Activated CD8-positive, alpha-beta memory T cell treated with anti-CD3 and anti-CD28 coated beads for 36 hours (primary cell): ENCODE results near the gene ERC2. TPM values are rescaled to one million over a fixed set of nuclear protein-coding genes. Genes with fewer than 3 reads are reported as not detected.

Source experiments
- CTCF ChIA-PET: fragments of 350-600 bp; sonication (Branson Sonifier 250); formaldehyde crosslinking; loops from one replicate; lab custom pipeline; 2021; ENCODE audit warnings: antibody characterized with exemption; lab: Charles Lee
- POLR2A ChIA-PET: fragments of 350-600 bp; sonication (Branson Sonifier 250); formaldehyde crosslinking; loops from one replicate; lab custom pipeline; 2021; ENCODE audit warnings: antibody characterized with exemption; lab: Charles Lee
- total RNA-seq, 2 experiments: library from RNA; stranded (reverse); gene quantifications; one replicate each; pipeline ENCODE4 v1.2.3, GENCODE V29; 2021

The ERC2 gene
- total RNA-seq, 2 experiments from 2014 or later = not detected

GRCh38 chr3:56373386-56373785 lies 94.9 kb downstream of the ERC2 start:
- ChIA-PET POLR2A (no interaction called here), CTCF (no interaction called here)

- ChIA-PET POLR2A (no interaction called here), CTCF (no interaction called here)
These were observed 97.1 kb downstream of the ERC2 start for GRCh38 chr3:56370991-56371775.

- POLR2A ChIA-PET = no interaction called here
- CTCF ChIA-PET = no interaction called here
These were observed 98.4 kb downstream of the ERC2 start for GRCh38 chr3:56369914-56370313.

DNA sequence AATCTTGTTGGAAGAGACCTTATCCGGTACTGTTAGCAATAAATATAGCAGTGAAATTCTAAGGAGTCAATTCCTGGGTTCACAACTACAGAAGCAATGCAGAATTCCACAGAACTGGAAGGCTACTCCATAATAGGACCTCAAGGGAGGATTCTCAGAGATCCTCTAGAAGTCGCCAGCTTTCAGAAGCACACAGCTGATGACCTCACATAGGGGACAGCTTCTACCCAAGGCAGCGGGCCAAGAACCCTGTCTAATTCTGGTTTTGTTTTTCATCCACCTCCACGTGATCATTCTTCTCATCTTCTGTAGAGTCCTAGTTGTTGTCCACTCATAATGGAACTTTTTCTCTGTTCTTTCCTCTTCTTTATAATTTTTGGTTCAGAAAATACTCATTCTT lies 99.4 kb downstream of the ERC2 start:
- CTCF ChIA-PET = no interaction called here
- POLR2A ChIA-PET = no interaction called here

GRCh38 chr3:56366641-56367162 lies 101.6 kb downstream of the ERC2 start:
- POLR2A ChIA-PET = no interaction called here
- CTCF ChIA-PET = no interaction called here

- POLR2A ChIA-PET = no interaction called here
These were observed 102.2 kb downstream of the ERC2 start for GRCh38 chr3:56365905-56366640.

GRCh38 chr3:56364665-56365064 lies 103.6 kb downstream of the ERC2 start:
- CTCF ChIA-PET = no interaction called here

More at GRCh38 chr3:56365905-56366640, 102.2 kb downstream of the ERC2 start:
- CTCF ChIA-PET = no interaction called here

DNA sequence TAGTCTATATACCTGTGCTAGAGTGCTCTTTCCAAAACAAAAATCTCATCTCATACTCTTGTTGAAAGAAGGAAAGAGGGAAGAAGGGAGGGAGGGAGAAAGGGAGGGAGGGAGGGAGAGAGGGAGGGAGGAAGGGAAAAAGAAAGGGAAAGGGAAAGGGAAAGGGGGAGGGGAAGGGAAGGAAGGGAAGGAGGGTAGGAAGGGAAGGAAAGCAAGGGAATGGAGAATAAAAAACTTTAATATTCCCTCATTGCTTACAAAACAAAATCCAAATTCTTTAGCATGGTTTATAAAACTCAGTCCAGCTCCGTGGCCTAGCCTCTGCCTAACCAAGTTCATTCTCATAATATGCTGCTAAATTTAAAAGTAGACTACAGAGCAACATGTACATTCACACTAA lies 104.5 kb downstream of the ERC2 start:
- ChIA-PET POLR2A (no interaction called here), CTCF (no interaction called here)

More at GRCh38 chr3:56364665-56365064, 103.6 kb downstream of the ERC2 start:
- POLR2A ChIA-PET = no interaction called here

DNA sequence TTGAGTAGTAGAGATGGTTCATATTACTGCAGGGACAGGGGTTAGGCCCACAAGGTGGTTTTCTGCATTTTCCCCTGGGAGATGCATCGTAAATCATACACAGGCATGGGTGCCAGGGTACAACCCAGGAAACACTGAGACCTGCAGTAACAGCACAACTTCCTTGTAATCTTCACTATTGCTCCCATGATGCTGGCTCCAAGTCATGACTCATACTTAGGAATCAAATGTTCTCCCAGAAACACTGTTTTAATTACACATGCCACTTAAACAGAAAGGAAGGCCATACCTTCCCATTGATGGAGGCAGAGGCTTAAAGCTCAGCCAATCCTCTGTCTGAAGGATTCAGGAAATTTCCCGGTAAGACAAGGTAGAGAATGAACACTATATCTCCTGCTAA lies 106.5 kb downstream of the ERC2 start:
- CTCF ChIA-PET = no interaction called here

DNA sequence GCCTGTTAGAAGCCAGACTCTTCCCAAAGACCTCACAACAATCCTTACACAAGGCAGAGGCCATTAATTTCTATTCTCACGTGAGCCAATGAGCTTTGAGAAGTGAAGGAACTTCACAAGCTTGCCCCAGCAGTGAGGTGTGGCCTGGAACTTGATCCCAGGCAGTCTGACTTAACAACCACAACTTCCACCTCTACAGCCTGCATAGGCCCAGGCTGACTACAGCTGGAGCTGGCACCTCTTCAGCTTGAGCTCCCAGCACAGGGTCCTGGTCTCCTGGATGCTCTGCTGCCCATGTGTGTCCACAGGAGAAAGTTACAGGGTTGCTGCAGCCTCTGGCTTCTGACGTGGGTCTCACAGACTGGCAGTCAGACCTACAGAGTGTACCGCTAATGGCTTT lies 111.0 kb downstream of the ERC2 start:
- POLR2A ChIA-PET = no interaction called here
- CTCF ChIA-PET = no interaction called here

More for the DNA sequence above, 106.5 kb downstream of the ERC2 start:
- POLR2A ChIA-PET = no interaction called here

DNA sequence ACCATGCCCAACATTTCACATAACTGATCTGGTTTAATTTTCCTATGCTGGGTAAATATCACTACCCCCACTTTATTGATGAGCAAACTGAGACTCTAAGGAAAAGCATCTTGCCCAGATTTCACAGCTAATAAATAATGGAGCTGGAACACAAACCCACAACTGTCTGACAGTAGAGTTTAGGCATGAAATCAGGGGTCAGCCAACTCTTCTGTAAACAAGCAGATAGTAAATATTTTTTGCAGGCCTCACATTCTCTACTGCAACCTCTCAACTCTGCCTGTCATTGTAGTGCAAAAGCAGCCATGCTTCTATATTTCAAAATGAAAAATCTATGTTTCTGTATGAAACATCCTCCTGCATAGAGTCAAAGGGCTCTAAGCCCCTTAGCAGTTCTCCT lies 111.5 kb downstream of the ERC2 start:
- ChIA-PET POLR2A (no interaction called here), CTCF (no interaction called here)

- ChIA-PET POLR2A (no interaction called here), CTCF (no interaction called here)
These were observed 112.6 kb downstream of the ERC2 start for GRCh38 chr3:56355570-56356185.

DNA sequence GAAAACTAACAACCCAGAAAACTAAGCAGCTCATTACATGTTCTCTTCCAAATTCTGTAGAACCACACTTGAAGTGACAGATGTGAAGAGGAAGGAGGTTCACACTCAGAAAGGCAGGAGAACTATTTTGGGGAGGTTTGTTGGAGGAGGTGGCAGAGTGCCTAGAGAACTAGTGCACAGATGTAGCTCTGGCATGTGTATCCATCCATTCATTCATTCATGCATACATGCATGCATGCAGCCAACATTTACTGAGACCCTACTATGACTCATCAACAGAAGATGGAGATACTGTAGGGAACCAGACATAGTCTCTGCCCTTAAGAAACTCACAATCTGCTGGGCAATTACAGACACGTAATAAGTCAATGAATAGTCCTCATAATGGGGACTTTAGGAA lies 116.7 kb downstream of the ERC2 start:
- ChIA-PET POLR2A (no interaction called here), CTCF (no interaction called here)

GRCh38 chr3:56347219-56347871 lies 120.9 kb downstream of the ERC2 start:
- ChIA-PET POLR2A (no interaction called here), CTCF (interaction anchor here (1.0 to 1.1 kb wide), 2 partner anchors 95 to 147 kb away, joined by 3 read pairs; no protein-coding TSS in a partner anchor)

DNA sequence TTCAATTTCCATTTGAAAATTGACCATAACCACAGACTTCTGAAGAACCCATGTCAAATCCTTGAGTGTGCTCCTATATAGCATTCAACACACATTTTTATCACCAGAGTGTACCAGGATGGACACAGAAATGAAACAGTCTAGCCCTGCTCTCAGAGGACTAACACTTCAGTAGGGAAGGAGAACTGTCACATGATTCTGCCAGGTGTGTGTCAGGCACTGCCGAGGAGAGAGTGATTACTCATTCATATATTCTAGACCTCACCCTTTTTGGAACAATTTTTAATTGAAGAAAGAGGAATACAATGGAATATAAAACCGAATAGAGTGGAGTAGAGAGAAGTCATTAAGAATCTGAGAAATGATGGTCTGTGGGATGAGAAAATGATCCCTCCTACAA lies 125.8 kb downstream of the ERC2 start:
- ChIA-PET POLR2A (no interaction called here), CTCF (no interaction called here)

DNA sequence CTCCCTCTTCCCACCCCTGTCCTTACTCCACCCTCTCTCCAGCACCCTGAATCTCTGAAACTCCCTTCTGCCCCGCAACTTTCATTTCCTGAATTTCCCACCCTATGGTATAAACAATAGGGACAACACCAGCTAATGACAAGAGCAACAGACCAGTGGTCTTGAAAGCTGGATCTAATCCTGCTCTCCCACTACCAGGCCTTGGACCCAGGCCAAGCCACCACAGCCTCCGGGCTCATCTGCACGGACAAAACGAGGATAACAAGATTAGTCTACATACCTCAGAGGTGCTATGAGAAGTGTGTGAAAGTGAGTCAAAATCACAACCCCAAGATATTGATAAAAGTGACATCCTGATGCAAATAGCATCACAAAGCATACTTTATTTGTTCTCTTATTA lies 128.6 kb downstream of the ERC2 start:
- ChIA-PET POLR2A (no interaction called here), CTCF (interaction anchor here (1.1 kb wide), 1 partner anchor 108 kb away, joined by 3 read pairs; no protein-coding TSS in a partner anchor)

- ChIA-PET CTCF (no interaction called here), POLR2A (no interaction called here)
These were observed 129.0 kb downstream of the ERC2 start for GRCh38 chr3:56339244-56339643.

DNA sequence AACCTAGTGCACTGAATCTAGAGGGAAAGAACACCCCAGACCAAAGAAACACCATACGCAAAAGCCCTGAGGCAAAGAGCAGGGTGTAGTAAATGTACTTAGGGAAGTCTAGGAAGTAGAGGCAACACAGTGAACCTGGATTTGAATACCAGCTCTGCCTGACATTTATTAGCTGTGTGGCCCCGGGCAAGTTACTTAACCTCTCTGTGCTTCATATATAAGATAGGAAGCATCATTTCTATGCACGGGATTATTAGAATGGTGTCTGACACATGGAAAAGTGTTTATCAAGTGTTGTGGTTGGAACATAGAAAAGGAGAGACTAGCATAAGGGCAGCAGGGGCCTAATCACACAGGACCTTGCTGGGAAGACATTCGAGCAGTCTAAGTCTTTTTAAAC lies 132.2 kb downstream of the ERC2 start:
- ChIA-PET POLR2A (no interaction called here), CTCF (no interaction called here)

DNA sequence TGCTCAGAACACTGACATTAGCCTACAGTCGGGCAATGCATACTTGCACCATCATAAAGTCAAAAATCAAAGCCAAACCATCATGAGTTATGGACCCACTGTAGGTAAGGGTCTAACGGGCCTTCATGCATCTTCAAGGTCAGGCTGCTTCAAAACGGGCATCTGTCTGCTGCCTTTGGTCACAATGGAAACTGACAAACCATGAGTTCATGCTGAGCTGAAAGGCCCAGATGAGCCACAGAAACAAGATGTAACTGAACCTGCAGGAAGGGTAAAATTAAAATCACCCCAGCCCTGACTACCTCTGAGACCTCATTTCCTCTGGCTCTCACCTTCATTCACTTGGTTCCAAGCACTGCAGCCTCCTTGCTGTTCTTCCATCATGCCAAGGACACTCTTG lies 143.8 kb downstream of the ERC2 start:
- POLR2A ChIA-PET = no interaction called here
- CTCF ChIA-PET = interaction anchor here (0.5 kb wide), 1 partner anchor 72 kb away, joined by 4 read pairs; no protein-coding TSS in a partner anchor
